GM19324 (cell line): Measurements from ENCODE around the gene SOX15.

ENCODE experiments used
- ATAC-seq: cut with Tn5 transposase; IDR thresholded peaks from one replicate; pipeline ENCODE4 v1.9.1; 2021; ENCODE audit warnings: mild to moderate bottlenecking, moderate library complexity; ENCODE audit not compliant: unreplicated experiment, low FRiP score

Gene SOX15

GRCh38 chr17:7579001-7579833, 10.7 kb downstream of the SOX15 start, which contains the start of gene CD68:
Gene CD68 (plus strand): TSS chr17:7579638. CDS start chr17:7579678, 40 bp downstream.
- no peak for ATAC-seq

- no peak for ATAC-seq
Measured at GRCh38 chr17:7577327-7578199, 12.3 kb downstream of the SOX15 start.

- ATAC-seq: no peak
Measured at GRCh38 chr17:7576432-7576937, 13.4 kb downstream of the SOX15 start.

GRCh38 chr17:7575959-7576358, 13.9 kb downstream of the SOX15 start:
- no peak for ATAC-seq

- no peak for ATAC-seq
Measured at GRCh38 chr17:7575481-7575883, 14.4 kb downstream of the SOX15 start.

GRCh38 chr17:7574176-7574953, 15.5 kb downstream of the SOX15 start:
- ATAC-seq: no peak

GRCh38 chr17:7573324-7574080, 16.4 kb downstream of the SOX15 start:
- ATAC-seq: peak; percentile 25

GRCh38 chr17:7572588-7573323, 17.1 kb downstream of the SOX15 start:
- ATAC-seq: peak; percentile 91

- ATAC-seq: no peak
Measured at GRCh38 chr17:7572338-7572587, 17.6 kb downstream of the SOX15 start.

GRCh38 chr17:7570351-7570750, 19.5 kb downstream of the SOX15 start:
- ATAC-seq: no peak

GRCh38 chr17:7569571-7569970, 20.3 kb downstream of the SOX15 start:
- ATAC-seq: no peak

- ATAC-seq: no peak
Measured at GRCh38 chr17:7563115-7563869, 26.6 kb downstream of the SOX15 start.

- ATAC-seq: no peak
Measured at GRCh38 chr17:7562208-7562605, 27.7 kb downstream of the SOX15 start.

- peak; percentile 85 for ATAC-seq
Measured at GRCh38 chr17:7561589-7562207, 28.2 kb downstream of the SOX15 start, which contains the start of gene SENP3. Gene SENP3 (plus strand): TSS chr17:7561919. CDS start chr17:7563077, 1,158 bp downstream.

GRCh38 chr17:7561028-7561575, 28.8 kb downstream of the SOX15 start:
- peak; percentile 38 for ATAC-seq

GRCh38 chr17:7560172-7561027, 29.5 kb downstream of the SOX15 start:
- ATAC-seq: no peak
